GM19328 (cell line): Measurements from ENCODE around the gene MYBL2.
"Not testable (repeated sequence)": the region's sequence is repeated elsewhere in the genome, so short reads cannot be mapped to it uniquely, and the experiment has no call there.

ENCODE experiments used
- ATAC-seq: cut with Tn5 transposase; IDR thresholded peaks from one replicate; pipeline ENCODE4 v1.9.1; 2021; ENCODE audit warnings: mild to moderate bottlenecking, moderate library complexity; ENCODE audit not compliant: unreplicated experiment

Gene MYBL2

DNA sequence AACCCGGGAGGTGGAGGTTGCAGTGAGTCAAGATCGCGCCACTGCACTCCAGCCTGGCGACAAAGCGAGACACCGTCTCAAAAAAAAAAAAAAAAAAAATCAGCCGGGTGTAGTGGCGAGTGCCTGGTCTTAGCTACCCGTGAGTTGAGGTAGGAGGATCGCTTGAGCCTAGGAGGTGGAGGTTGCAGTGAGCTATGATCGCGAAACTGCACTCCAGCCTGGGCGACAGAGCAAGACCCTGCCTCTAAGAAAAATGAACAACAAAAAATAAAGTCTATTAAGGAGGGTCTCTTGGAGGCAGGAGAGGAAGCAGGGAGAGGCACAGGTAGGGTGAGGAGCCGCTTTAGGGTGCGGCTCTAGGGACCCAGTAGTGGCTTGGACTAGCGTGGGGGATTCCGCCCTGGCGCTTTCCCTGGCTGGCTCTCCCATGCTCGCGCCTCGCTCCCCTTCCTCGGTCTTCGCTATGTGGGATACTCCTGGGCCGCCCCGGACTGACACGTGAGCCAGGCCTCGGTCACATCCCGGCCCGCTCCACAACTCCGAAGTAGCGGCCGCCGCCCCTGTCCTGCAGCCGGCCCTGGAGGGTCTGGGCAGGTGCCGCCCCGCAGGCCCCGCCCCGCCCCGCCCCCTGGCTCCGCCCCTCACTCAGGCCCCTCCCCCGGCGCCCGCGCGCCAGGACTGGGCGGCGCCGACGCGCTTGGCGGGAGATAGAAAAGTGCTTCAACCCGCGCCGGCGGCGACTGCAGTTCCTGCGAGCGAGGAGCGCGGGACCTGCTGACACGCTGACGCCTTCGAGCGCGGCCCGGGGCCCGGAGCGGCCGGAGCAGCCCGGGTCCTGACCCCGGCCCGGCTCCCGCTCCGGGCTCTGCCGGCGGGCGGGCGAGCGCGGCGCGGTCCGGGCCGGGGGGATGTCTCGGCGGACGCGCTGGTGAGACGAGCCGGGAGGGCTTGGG lies at the start of gene MYBL2:
Gene MYBL2 (plus strand): TSS at position 739 of the 953 bp plus-strand sequence. CDS start 170 bp downstream, at position 909.
- ATAC-seq, result peak; percentile 74

DNA sequence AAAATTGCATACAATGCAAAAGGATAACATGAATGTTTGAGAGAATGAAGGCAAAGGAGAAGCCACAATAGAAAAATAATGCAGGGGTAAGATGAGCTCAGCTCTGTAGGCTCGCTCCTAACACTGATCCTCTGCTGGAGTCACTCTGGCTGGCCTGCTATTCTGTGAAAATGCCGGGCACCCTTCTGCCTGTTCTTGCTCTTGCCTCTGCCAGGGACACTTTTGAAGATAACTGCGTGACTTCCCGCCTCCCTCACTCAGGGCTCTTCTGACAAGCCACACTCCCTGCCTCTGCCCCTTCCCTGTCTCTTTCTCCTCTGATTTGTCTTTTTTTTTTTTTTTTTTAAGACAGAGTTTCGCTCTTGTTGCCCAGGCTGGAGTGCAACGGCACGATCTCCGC lies 35.3 kb upstream of the MYBL2 start:
- no peak for ATAC-seq

DNA sequence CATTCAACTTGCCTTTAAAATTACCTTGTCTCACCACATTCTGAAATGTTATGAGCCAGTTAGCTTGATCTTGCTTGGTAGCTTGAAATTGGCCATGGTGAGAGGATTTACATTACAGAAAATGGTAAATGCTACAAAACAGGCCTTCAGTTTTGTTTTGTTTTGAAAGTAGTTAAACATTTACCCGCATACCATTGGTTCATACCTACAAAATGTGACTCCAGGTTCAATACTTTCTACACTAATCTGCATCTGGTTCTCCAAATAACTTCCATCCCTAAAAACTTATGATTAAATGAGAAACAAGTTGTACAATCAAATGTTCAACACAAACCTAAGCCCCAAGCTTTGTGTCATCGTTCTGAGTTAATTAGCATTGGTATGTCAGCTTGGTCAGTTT lies 30.5 kb upstream of the MYBL2 start:
- no peak for ATAC-seq

DNA sequence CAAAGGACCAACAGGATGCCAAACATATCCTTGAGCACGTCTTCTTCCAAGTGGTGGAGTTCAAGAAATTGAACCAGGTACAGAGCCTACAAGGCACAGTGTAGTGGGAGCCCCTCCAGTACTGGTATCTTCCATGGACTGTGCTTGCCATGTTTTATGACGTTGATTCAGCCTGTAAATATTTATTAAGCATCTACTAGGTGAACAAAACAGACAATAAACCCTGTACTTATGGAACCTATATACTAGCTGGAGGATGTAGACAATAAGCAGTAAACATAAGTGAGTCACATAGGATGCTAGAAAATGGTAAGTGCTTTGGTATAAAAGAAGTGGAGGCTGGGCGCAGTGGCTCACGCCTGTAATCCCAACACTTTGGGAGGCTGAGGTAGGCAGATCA lies 24.4 kb upstream of the MYBL2 start:
- ATAC-seq, result no peak

DNA sequence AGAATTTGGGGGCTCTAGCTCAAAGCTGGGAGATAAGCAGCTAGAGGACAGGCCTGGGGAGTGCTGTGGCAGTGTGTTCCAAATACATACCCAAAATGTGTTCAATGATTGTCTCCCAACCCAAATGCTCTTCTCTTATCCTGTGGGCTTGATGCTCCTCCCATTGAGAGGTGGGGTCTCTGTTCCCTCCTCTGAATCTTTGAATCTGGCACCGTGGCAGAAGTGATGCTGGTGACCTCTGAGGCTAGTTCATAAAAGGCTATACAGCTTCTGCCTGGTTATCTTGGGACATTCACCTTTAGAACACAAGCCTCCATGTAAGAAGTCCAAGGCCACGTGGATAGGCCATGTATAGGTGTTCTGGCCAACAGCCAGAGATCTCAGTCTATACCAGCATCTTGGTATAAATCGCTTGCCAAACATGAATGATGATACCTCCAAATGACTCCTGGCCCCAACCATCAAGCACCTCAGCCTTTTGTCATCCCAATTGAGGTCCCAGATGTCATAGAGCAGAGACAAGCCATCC lies 15.9 kb upstream of the MYBL2 start:
- no peak for ATAC-seq

DNA sequence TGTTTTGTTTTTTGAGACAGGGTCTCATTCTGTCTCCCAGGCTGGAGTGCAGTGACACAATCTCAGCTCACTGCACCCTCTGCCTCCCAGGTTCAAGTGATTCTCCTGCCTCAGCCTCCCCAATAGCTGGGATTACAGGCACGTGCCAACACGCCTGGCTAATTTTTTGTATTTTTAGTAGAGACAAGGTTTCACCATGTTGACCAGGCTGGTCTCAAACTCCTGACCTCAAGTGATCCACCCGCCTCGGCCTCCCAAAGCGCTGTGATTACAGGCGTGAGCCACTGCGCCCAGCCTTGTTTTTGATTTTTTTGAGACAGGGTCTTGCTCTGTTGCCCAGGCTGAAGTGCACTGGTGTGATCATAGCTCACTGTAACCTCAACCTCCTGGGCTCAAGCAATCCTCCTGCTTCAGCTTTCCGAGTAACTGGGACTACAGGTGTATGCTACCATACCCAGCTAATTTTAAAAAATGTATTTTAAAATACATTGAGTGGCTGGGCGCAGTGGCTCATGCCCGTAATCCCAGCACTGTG lies 15.2 kb upstream of the MYBL2 start:
- not testable (repeated sequence) for ATAC-seq

DNA sequence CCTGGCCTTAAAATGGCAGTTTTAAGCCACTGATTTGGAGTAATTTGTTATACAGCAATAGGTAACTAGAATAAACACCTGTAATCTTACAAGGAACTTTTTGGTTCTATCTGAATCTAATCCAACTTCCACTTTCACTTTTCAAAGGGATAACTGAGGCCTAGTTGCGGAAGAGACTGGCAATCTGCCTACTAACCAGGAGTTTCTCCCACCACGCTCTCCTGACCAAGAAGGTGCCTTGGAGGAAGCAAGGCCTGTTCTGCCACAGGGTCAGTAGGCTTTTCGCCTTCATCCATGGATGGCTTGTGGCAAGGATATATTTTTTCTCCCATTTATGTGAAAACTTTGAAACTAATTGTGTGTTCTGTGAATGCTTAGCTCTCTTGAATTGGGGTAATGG lies 12.9 kb upstream of the MYBL2 start:
- ATAC-seq, result no peak

DNA sequence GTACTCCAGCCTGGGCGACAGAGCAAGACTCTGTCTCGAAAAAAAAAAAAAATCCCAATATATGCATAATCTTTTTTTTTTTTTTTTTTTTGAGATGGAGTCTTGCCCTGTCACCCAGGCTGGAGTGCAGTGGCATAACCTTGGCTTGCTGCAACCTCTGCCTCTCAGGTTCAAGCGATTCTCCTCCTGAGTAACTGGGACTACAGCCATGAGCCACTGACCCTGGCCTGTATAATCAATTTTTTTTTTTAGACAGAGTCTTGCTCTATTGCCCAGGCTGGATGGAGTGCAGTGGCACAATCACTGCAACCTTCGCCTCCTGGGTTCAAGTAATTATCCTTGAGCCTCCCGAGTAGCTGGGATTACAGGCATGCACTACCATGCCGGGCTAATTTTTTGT lies 11.7 kb upstream of the MYBL2 start:
- not testable (repeated sequence) for ATAC-seq

DNA sequence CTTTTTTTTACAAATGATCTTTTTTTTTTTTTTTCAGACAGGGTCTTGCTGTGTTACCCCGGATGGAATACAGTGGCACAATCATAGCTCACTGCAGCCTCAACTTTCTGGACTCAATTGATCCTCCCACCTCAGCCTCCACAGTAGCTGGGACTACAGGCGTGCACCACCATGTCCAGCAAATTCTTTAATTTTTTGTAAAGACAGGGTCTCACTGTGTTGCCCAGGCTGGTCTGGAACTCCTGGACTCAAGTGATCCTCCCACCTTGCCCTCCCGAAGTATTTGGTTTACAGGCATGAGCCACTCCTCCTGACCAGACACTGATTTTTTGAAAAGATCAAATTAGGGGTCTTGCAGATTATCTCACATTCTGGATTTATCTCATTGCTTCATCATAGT lies 11.0 kb upstream of the MYBL2 start:
- ATAC-seq, result no peak

DNA sequence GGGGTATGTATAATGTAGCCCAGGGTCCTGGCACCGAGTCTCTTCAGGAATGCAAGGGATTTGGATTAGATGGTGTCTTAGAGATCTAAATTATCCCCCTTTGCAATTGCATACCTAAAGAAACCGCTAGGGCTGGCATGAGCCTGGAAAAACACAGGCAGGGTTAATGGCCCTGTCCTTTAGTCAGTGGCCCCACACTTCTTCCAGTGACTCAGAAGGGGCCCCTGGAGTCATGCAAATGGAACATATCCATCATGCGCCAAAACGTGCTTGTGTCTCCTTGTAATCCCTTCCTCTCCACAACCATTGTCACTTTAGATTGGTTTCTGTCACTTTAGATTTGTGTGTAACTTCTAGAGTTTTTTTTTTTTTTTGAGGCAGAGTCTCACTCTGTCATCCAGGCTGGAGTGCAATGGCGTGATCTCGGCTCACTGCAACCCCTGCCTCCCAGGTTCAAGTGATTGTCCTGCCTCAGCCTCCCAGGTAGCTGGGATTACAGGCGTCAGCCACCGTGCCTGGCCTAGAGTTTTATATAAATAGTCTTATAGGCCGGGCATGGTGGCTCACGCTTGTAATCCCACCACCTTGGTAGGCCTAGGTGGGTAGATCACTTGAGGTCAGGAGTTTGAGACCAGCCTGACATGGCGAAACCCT lies 8.7 kb upstream of the MYBL2 start:
- ATAC-seq, result no peak

DNA sequence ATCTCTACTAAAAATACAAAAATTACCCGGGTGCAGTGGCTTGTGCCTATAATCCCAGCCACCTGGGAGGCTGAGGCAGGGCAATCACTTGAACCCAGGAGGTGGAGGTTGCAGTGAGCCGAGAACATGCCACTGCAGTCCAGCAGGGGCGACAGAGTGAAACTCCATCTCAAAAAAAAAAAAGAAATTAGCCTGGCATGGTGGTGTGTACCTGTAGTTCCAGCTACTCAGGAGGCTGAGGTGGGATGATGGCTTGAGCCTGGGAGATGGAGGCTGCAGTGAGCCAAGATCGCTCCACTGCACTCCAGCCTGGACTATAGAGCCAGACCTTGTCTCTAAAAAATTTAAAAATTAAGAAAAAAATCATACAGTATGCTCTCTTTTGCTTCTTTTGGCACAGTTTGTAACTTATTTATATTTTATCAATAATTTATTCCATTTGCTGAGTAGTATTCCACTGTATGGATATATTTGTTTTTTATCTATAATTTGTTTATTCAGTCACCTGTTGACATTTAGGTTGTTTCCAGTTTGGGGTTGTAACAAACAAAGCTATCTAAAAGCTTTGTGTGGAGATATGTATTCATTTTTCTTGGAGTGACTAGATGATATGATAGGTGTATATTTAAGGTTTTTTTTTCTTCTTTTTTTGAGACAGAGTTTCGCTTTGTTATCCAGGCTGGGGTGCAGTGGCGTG lies 8.0 kb upstream of the MYBL2 start:
- no peak for ATAC-seq

DNA sequence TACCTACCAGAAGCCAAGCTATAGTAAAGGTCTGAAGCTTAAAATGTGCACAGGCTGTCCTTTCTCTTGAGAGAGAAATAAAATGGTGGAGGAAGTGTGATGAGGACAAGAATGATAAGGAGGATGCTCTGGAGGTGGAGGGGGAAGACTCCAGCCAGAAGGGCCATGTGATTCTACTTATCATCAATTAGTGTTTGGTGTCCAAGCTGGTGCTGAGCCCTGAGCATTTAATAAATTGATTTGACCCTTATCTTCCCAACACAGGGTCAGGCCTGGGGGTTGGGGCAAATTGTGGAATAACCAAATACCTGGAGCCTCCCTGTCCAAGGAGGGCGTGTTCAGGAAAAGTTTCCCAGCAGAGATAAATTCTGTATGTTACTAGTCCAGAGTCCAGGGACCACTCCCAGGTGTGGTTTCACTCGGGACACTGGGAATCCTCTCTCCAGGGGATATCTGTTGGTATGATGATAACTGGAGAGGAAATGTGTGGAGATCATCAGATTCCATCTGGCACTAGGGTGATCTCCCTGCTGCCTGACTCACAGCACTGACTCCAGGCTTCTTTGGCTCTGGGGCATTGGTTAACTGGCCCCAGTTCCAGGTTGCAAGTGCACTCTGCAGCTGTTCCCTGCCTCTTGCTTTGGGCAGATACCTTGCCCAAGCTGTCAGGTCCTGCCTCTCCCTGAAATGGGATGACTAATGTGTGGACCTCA lies 3.8 kb upstream of the MYBL2 start:
- ATAC-seq, result no peak

DNA sequence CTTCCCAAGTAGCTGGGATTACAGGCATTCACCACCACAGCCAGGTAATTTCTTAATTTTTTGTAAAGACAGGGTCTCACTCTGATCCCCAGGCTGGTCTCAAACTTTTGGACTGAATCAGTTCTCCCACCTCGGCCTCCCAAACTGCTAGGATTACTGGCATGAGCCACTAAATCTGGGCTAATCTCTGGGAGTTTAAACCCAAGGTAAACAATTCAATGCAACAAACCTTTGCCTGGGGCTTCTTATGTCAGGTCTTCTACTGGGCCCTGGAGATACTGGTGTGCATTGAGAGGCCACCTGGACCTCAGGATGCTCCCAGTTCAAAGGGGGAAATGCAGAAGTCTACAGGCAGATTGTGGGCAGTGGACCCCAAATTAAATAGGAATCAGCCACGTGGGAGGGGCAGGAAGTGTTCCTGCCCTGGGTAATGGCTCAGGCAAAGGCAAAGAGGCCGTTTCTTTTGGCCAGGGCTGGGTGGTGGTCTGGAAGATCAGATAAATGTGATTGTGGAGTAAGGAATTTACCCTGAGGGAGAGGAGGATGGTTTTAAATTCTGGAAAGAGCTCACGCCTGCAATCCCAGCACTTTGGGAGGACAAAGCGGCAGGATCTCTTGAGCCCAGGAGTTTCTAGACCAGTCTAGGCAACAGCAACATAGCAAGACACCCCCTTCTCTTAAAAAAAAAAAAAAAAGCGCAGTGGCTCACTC lies 1.3 kb upstream of the MYBL2 start:
- ATAC-seq, result no peak

DNA sequence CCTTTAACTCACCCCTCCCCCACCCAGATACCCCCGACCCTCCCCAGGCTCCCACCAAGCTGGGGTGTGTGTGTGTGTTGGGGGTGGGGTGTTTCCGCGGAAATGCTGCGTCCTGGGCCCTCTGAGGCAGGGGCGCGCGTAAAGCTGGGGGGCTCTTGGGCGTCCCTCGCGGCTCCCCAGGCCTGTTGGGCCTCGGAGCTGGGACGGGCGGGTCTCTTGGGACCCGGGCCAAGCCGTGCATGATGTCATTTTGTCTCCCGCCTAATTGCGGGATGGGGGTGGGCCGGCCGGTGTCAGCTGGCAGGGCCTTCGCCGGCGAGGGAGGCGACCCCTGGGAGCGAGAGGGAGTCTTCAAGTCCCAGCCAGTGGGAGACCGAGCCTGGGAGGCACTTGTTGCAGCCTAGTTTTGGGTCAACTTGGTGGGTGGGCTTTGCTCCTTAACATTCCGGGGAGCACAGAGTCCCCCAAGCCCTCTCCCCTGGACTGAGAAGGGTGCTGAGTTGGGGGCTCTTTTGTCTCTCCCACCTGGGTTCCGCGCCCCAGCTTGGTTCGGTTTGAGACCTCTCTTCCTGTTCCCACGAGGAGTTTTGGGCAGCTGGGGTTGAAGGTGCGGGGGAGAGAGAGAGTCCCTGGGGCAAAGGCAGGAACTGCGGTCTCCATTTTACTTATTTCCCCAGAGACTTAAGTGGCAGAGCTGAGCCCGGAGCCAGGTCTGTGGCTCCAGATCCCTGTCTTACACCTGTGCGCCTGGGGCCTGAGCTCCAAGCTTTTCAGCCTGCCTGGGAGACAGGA lies 623 bp downstream of the MYBL2 start:
- peak; percentile 4 for ATAC-seq

DNA sequence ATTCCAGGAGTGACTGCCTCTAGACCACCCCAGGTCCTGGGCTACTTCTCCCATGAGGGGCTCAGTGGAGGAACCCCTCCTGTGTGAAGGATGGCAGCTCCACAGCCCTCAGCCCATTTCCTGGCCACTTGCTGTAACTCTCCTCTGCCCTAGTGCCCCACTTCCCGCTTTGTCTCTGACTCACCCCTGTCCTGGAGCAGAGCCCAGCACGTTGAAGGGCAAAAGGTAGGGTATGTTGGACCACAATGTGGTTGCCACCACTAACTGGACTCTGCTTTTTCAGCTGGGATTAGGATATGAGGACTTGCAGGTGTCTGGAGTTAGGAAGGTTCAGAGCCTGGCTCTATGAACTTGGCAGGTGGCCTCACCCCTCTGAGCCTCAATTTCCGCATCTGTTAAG lies 2.4 kb downstream of the MYBL2 start:
- no peak for ATAC-seq

DNA sequence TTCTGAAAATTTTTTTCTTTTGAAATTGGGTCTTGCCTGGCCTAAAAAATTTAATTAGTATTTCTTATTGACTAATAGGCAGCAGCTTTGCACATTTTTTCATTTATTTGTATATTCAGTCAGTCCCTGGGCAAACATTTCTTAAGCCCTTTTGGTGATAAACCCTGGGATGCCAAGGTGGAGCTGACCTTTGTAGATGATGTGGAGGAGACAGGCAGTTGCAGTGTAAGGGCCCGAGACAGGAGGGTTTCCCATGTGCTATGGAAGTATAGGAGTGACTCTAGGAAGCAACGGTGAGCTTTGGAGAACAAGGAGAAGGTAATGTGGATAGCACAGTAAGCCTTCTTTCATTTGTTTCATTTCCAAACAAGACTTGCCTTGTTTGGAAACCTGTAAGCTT lies 3.5 kb downstream of the MYBL2 start:
- no peak for ATAC-seq

DNA sequence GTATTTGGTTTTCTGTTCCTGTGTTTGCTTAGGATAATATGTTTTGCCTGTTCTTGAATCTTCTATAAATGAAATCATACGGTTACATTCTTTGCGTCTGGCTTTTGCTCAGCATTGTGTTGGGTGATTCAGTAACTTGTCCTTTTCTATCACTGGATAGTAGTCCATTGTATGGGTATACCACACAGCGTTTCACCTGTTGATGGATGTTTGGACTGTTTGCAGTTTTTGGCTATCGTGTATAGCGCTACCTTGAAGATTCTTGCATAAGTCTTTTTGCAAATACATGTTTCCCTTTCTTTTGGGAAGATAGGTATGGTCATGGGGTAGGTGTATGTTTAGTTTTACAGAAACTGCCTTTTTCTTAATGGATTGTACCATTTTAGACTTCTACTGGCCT lies 9.5 kb downstream of the MYBL2 start:
- no peak for ATAC-seq

DNA sequence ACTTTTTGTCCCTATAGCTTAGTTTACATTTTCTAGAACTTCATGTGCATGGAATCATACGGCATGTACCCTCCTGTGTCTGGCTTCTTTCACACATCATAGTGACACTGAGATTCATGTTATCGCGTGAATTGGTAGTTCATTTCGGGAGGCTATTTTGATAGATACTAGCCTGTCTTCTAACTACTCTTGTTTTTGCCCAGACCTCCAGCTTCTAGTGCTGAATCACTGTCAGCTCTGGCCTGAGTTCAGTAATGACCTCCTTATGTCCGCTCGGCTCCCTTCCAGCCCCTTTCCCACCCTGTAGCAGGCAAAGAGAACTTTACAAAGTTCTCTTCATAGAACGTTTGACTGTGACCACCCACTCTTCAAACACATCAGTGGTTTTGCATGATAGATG lies 14.1 kb downstream of the MYBL2 start:
- peak; percentile 10 for ATAC-seq

DNA sequence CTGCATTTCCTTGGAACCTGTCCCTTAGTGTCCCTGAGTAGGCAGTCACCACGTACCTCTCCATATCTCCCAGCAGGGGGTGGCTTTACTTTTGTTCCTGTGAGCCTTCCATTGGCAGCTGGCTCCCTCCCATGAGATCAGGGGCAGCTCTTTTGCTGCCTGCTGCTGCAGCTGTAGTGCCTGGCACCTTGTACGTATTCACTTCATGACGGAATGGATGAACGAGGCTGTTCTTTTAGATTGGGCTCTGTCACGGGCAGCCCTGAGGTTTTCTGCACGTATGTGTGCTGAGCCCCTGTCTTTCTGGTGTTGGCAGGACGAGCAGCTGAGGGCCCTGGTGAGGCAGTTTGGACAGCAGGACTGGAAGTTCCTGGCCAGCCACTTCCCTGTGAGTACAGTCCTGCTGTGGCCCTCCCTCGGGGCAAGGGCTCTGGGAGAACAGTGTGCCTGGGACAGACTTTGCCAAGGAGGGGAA lies 14.6 kb downstream of the MYBL2 start:
- ATAC-seq, result peak; percentile 8
